Measurements from ENCODE around the gene HS3ST5. TPM values are rescaled to one million over a fixed set of nuclear protein-coding genes. Genes with fewer than 3 reads are reported as not detected.

Gene HS3ST5
- total RNA-seq, 6 experiments from 2014 or later: not detected

DNA sequence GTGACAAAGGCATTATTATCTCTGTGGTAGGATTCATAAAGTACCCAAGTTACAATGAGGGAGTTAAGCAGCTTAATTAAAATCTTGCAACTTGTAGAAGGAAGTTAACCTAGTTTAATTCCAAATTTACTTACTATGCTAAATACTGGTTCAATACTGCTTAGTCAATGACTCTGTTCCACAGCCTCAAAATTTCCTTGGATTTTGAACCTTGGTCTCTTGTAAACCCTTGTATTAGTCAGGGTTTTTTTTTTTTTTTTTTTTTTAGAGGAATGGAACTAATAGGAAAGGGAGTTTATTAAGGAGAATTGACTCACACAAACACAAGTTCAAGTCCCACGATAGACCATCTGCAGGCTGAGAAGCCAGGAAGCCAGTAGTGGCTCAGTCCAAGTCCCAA lies 163.4 kb downstream of the HS3ST5 start:
- no peaks in the 10 kb centered on the region for H3K9me3 ChIP-seq
- no peaks in the 10 kb centered on the region for H3K27me3 ChIP-seq
- no peak overlapping the region for H3K27ac ChIP-seq
- TF ChIP-seq CTCF (IDR thresholded peaks at IDR 0.05) (no peak), POLR2A (IDR thresholded peaks at IDR 0.05) (no peak)
- 78% methylated on average over 1 of the region's 1 CpG for WGBS (ENCODE audit: insufficient coverage, low coverage, low lambda C conversion rate, missing lambda C conversion rate)
- no peak for DNase-seq
- H3K36me3 ChIP-seq: no peaks in the 10 kb centered on the region
- H3K4me1 ChIP-seq: no peaks in the 10 kb centered on the region
- H3K4me3 ChIP-seq: no peak overlapping the region
- intact Hi-C loops (cut with DNase I): no loop called here
- ATAC-seq: no peak

DNA sequence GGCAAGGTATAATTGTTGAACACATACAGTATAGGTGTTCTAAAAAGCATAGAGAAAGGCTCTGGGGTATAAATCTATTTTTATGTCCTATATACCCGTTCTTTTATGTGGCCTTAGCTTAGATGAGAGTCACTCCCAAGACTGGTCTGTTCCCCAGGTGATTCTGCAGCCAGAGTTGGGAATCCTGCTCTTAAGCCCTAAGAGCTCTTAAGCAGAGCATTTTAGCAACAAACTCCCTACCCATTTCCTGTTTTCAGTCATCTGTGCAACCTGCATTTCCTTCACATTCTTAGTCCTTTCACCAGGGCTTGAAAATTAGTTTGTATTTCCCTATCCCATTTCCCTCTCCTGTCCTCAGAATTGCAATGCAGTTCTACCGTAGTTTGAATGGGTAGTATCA lies 166.1 kb downstream of the HS3ST5 start:
- Histone ChIP-seq H3K36me3 (no peaks in the 10 kb centered on the region), H3K4me1 (no peaks in the 10 kb centered on the region), H3K27me3 (no peaks in the 10 kb centered on the region), H3K27ac (no peak overlapping the region), H3K4me3 (no peak overlapping the region), H3K9me3 (no peaks in the 10 kb centered on the region)
- intact Hi-C loops (cut with DNase I): no loop called here
- TF ChIP-seq CTCF (IDR thresholded peaks at IDR 0.05): no peak
- no peak for TF ChIP-seq POLR2A (IDR thresholded peaks at IDR 0.05)
- no peak for ATAC-seq
- DNase-seq: no peak
- 33% methylated on average over 2 of the region's 2 CpGs for WGBS (ENCODE audit: insufficient coverage, low coverage, low lambda C conversion rate, missing lambda C conversion rate)

- no peaks in the 10 kb centered on the region for H3K9me3 ChIP-seq
- DNase-seq: no peak
- no peaks in the 10 kb centered on the region for H3K27me3 ChIP-seq
- no peak overlapping the region for H3K4me3 ChIP-seq
- TF ChIP-seq CTCF (IDR thresholded peaks at IDR 0.05) (no peak), POLR2A (IDR thresholded peaks at IDR 0.05) (no peak)
- H3K4me1 ChIP-seq: peaks cover 0 to 4% (median 0%) of the 10 kb centered on the region in 4 donors
- WGBS (ENCODE audit: insufficient coverage, low coverage, low lambda C conversion rate, missing lambda C conversion rate): 28% methylated on average over 1 of the region's 1 CpG
- no peaks in the 10 kb centered on the region for H3K36me3 ChIP-seq
- peak in 1 of 4 donors; percentile 79 for ATAC-seq
- H3K27ac ChIP-seq: no peak overlapping the region
- intact Hi-C loops (cut with DNase I): no loop called here
Observed at GRCh38 chr6:114172576-114173260, 170.1 kb downstream of the HS3ST5 start.

- Histone ChIP-seq H3K27ac (no peak overlapping the region), H3K9me3 (no peaks in the 10 kb centered on the region), H3K4me1 (peaks cover 0 to 4% (median 0%) of the 10 kb centered on the region in 4 donors), H3K36me3 (no peaks in the 10 kb centered on the region), H3K4me3 (no peak overlapping the region), H3K27me3 (no peaks in the 10 kb centered on the region)
- intact Hi-C loops (cut with DNase I): no loop called here
- no peak for TF ChIP-seq CTCF (IDR thresholded peaks at IDR 0.05)
- no peak for TF ChIP-seq POLR2A (IDR thresholded peaks at IDR 0.05)
- no peak for ATAC-seq
- WGBS (ENCODE audit: insufficient coverage, low coverage, low lambda C conversion rate, missing lambda C conversion rate): 80% methylated on average over 4 of the region's 4 CpGs
- no peak for DNase-seq
Observed at GRCh38 chr6:114171473-114171872, 171.3 kb downstream of the HS3ST5 start.
